ENCODE data around the gene OST4. TPM values are rescaled to one million over a fixed set of nuclear protein-coding genes. Genes with fewer than 3 reads are reported as not detected.
"Not testable (repeated sequence)": the region's sequence is repeated elsewhere in the genome, so short reads cannot be mapped to it uniquely, and the experiment has no call there.

The OST4 gene
- total RNA-seq, 1 experiment from 2014 or later, result 166 TPM

DNA sequence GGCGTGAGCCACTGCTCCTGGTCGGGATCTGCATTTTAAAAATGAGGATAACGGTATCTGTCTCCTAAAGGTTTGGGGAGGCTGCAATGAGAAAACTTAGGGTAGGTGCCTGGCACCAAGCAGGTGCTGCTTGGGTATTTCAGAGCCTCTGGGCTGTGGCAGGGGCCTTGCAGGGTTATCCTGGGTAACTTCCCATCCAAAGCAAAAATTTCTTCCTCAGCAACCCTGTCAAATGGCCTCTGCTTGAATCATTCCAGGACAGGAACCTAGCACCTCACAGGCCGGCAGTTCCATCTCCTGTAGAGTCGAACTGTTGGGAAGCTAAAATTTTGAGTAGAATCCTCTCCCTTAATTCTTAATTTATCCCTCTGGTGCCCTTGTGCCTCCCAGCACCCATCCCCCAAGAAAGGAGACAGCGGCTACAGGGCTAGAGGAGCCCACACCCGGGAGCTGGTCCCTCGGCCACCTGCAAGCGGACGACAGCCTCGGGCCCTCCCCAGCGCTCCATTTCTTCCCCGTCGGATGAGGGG lies 46.6 kb upstream of the OST4 start:
- H3K27ac ChIP-seq, result no peak overlapping the region
- no peak overlapping the region for H3K4me2 ChIP-seq
- H3F3A ChIP-seq (ENCODE audit: insufficient read depth, low read depth), result no peaks in the 10 kb centered on the region
- H2AFZ ChIP-seq, result no peak overlapping the region
- H3K9me2 ChIP-seq (ENCODE audit: insufficient read depth), result no peaks in the 10 kb centered on the region
- no peaks in the 10 kb centered on the region for H3K9me3 ChIP-seq (ENCODE audit: insufficient read depth, low read depth)
- TF ChIP-seq EZH2 (IDR thresholded peaks at IDR 0.05; ENCODE audit: low read depth) (no peak), CTCF (conservative IDR thresholded peaks at IDR 0.05) (no peak)
- ChIA-PET CTCF (no interaction called here), POLR2A (ENCODE audit: unreplicated experiment) (no interaction called here)
- H3K79me2 ChIP-seq (ENCODE audit: low read depth), result no peaks in the 10 kb centered on the region
- no peaks in the 10 kb centered on the region for H3K36me3 ChIP-seq (ENCODE audit: low read depth)
- no TSS peak for BruUV-seq (replicated peaks)
- H3K27me3 ChIP-seq (ENCODE audit: insufficient read depth, low read depth), result peaks cover 40% of the 10 kb centered on the region
- no peak for DNase-seq
- H3K4me3 ChIP-seq, result no peak overlapping the region
- intact Hi-C loops (cut with micrococcal nuclease; ENCODE audit: unreplicated experiment), result no loop called here
- H4K20me1 ChIP-seq (ENCODE audit: insufficient read depth), result no peaks in the 10 kb centered on the region
- no peaks in the 10 kb centered on the region for H3K4me1 ChIP-seq (replicated peaks; ENCODE audit: insufficient read depth)

DNA sequence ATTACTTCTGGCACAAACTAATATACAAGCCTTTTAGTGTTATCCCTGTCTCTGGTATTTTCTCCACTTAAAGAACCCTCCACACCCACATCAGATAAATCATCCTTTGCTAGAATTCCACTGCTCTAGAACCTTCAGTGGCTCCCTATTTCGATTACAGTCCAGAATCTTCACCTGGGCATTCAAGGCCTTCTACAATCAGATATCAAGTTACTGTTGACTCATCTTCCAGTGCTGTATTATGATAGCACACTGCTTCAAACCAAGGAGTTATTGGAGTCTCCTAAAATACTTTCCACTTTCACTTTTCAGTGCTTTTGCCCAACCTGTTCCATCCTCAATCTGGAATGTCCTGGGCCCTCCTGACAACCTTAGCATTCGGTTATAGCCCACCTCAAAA lies 44.1 kb upstream of the OST4 start:
- H3K27me3 ChIP-seq (ENCODE audit: insufficient read depth, low read depth), result peaks cover 16% of the 10 kb centered on the region
- H3K4me1 ChIP-seq (replicated peaks; ENCODE audit: insufficient read depth), result no peaks in the 10 kb centered on the region
- ChIA-PET CTCF (no interaction called here), POLR2A (ENCODE audit: unreplicated experiment) (interaction anchor here (0.6 kb wide), 1 partner anchor 147 kb away, joined by 3 read pairs; no protein-coding TSS in a partner anchor)
- H3K4me3 ChIP-seq, result no peak overlapping the region
- H4K20me1 ChIP-seq (ENCODE audit: insufficient read depth), result no peaks in the 10 kb centered on the region
- BruUV-seq (replicated peaks), result no TSS peak
- no peak overlapping the region for H3K27ac ChIP-seq
- H3K9me3 ChIP-seq (ENCODE audit: insufficient read depth, low read depth), result no peaks in the 10 kb centered on the region
- no peak for TF ChIP-seq CTCF (conservative IDR thresholded peaks at IDR 0.05)
- no peak for TF ChIP-seq EZH2 (IDR thresholded peaks at IDR 0.05; ENCODE audit: low read depth)
- H3K79me2 ChIP-seq (ENCODE audit: low read depth), result no peaks in the 10 kb centered on the region
- no peaks in the 10 kb centered on the region for H3K9me2 ChIP-seq (ENCODE audit: insufficient read depth)
- no peak for DNase-seq
- no peak overlapping the region for H2AFZ ChIP-seq
- H3K36me3 ChIP-seq (ENCODE audit: low read depth), result no peaks in the 10 kb centered on the region
- intact Hi-C loops (cut with micrococcal nuclease; ENCODE audit: unreplicated experiment), result no loop called here
- H3K4me2 ChIP-seq, result no peak overlapping the region
- no peaks in the 10 kb centered on the region for H3F3A ChIP-seq (ENCODE audit: insufficient read depth, low read depth)

GRCh38 chr2:27111392-27112078 lies 40.1 kb upstream of the OST4 start:
- H3K9me2 ChIP-seq (ENCODE audit: insufficient read depth); H4K20me1 ChIP-seq (ENCODE audit: insufficient read depth); intact Hi-C loops (cut with micrococcal nuclease; ENCODE audit: unreplicated experiment); DNase-seq; H3K27me3 ChIP-seq (ENCODE audit: insufficient read depth, low read depth); H3K4me1 ChIP-seq (replicated peaks; ENCODE audit: insufficient read depth); H3K79me2 ChIP-seq (ENCODE audit: low read depth); CTCF ChIA-PET; H3F3A ChIP-seq (ENCODE audit: insufficient read depth, low read depth); H3K36me3 ChIP-seq (ENCODE audit: low read depth); H3K4me3 ChIP-seq; H2AFZ ChIP-seq; BruUV-seq (replicated peaks); H3K9me3 ChIP-seq (ENCODE audit: insufficient read depth, low read depth); H3K4me2 ChIP-seq; H3K27ac ChIP-seq: not testable (repeated sequence)
- POLR2A ChIA-PET (ENCODE audit: unreplicated experiment), result interaction anchor here (0.6 to 0.7 kb wide), 2 partner anchors 15 to 51 kb away, joined by 3 to 4 read pairs; no protein-coding TSS in a partner anchor

DNA sequence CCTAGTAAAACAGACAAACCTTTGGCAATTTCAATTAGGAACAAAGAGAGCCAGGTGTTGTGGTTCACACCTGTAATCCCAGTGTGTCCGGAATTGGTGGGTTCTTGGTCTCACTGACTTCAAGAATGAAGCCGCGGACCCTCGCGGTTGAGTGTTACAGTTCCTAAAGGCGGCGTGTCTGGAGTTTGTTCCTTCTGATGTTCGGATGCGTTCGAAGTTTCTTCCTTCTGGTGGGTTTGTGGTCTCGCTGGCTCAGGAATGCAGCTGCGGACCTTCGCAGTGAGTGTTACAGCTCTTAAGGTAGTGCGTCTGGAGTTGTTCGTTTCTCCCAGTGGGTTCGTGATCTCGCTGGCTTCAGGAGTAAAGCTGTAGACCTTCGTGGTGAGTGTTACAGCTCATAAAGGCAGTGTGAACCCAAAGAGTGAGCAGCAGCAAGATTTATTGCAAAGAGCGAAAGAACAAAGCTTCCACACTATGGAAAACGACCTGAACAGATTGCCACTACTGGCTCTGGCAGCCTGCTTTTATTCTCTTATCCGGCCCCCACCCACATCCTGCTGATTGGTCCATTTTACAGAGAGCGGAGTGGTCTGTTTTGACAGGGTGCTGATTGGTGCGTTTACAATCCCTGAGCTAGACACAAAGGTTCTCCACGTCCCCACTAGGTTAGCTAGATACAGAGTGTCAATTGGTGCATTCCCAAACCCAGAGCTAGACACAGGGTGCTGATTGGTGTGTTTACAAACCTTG lies 39.3 kb upstream of the OST4 start:
- H3K27ac ChIP-seq; H3K27me3 ChIP-seq (ENCODE audit: insufficient read depth, low read depth); BruUV-seq (replicated peaks); H3K4me3 ChIP-seq; H3K9me3 ChIP-seq (ENCODE audit: insufficient read depth, low read depth); H4K20me1 ChIP-seq (ENCODE audit: insufficient read depth); DNase-seq; H2AFZ ChIP-seq; H3K36me3 ChIP-seq (ENCODE audit: low read depth); H3K4me1 ChIP-seq (replicated peaks; ENCODE audit: insufficient read depth); H3K9me2 ChIP-seq (ENCODE audit: insufficient read depth); H3K4me2 ChIP-seq; H3K79me2 ChIP-seq (ENCODE audit: low read depth); CTCF ChIA-PET; H3F3A ChIP-seq (ENCODE audit: insufficient read depth, low read depth); intact Hi-C loops (cut with micrococcal nuclease; ENCODE audit: unreplicated experiment): not testable (repeated sequence)
- POLR2A ChIA-PET (ENCODE audit: unreplicated experiment), result interaction anchor here (0.7 kb wide), 1 partner anchor 14 kb away, joined by 3 read pairs; no protein-coding TSS in a partner anchor

Data from PC-9 (cell line).